SHP77 (cell line): ENCODE measurements around the gene ASAP2.
A peak's percentile ranks its signal among the peaks of the same experiment; 100 is the strongest.

ENCODE experiments used
- DNase-seq, 2 experiments: peaks; one replicate each; lab custom pipeline; 2025; lab: John Stamatoyannopoulos, UW

ASAP2 gene

GRCh38 chr2:9184361-9184760 lies 22.3 kb upstream of the ASAP2 start:
- no peak for DNase-seq

- DNase-seq: no peak
Observed at GRCh38 chr2:9187620-9188214, 18.9 kb upstream of the ASAP2 start.

GRCh38 chr2:9188823-9189222 lies 17.8 kb upstream of the ASAP2 start:
- no peak for DNase-seq

GRCh38 chr2:9189901-9190300 lies 16.7 kb upstream of the ASAP2 start:
- no peak for DNase-seq

- DNase-seq: peak; percentile 28 to 34
Observed at GRCh38 chr2:9191041-9191481, 15.6 kb upstream of the ASAP2 start.

GRCh38 chr2:9192712-9193111 lies 13.9 kb upstream of the ASAP2 start:
- no peak for DNase-seq

- DNase-seq: no peak
Observed at GRCh38 chr2:9194352-9194751, 12.3 kb upstream of the ASAP2 start.

GRCh38 chr2:9196637-9197036 lies 10.0 kb upstream of the ASAP2 start:
- no peak for DNase-seq

GRCh38 chr2:9197916-9198315 lies 8.7 kb upstream of the ASAP2 start:
- no peak for DNase-seq

GRCh38 chr2:9199716-9200632 lies 6.6 kb upstream of the ASAP2 start:
- DNase-seq: no peak

GRCh38 chr2:9200633-9201015 lies 6.0 kb upstream of the ASAP2 start:
- no peak for DNase-seq

- no peak for DNase-seq
Observed at GRCh38 chr2:9201185-9201891, 5.3 kb upstream of the ASAP2 start.

GRCh38 chr2:9203006-9203405 lies 3.6 kb upstream of the ASAP2 start:
- no peak for DNase-seq

GRCh38 chr2:9203876-9204275 lies 2.7 kb upstream of the ASAP2 start:
- DNase-seq: no peak

GRCh38 chr2:9204939-9205338 lies 1.7 kb upstream of the ASAP2 start:
- no peak for DNase-seq

GRCh38 chr2:9205486-9205885 lies 1.1 kb upstream of the ASAP2 start:
- DNase-seq: no peak

GRCh38 chr2:9206991-9207640 lies 504 bp downstream of the ASAP2 start:
- DNase-seq: peak in 1 of 2 experiments; percentile 68

GRCh38 chr2:9207641-9208311 lies 1.2 kb downstream of the ASAP2 start:
- peak in 1 of 2 experiments; percentile 35 for DNase-seq

- DNase-seq: no peak
Observed at GRCh38 chr2:9208875-9209274, 2.3 kb downstream of the ASAP2 start.

- no peak for DNase-seq
Observed at GRCh38 chr2:9210030-9210429, 3.4 kb downstream of the ASAP2 start.

GRCh38 chr2:9211496-9211895 lies 4.9 kb downstream of the ASAP2 start:
- DNase-seq: no peak
